RPMI8226 (cell line): Measurements from ENCODE around the gene MAP3K7.
A peak's percentile ranks its signal among the peaks of the same experiment; 100 is the strongest.

Experiments
- DNase-seq: peaks from one replicate; pipeline ENCODE4 v3.0.0-alpha.2; 2015

The MAP3K7 gene

DNA sequence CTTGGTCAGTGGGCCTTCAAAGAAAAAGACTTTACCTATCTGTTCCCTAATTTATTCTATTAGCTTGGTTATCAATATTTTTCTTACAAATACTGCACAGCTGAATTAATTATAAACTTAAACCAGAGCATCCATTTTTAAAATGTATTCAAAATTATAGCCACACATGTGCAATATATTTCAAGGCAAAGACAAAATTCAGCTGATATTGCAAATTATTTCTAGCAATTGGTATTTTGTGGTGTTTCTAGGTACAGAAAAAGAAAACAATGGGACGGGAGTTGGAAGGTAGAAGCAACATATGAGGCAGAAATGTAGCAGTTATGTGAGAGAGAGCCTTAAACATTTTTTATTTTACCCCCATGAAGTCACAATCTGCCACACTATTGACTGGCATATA is 64.9 kb downstream of the MAP3K7 start:
- no peak for DNase-seq

DNA sequence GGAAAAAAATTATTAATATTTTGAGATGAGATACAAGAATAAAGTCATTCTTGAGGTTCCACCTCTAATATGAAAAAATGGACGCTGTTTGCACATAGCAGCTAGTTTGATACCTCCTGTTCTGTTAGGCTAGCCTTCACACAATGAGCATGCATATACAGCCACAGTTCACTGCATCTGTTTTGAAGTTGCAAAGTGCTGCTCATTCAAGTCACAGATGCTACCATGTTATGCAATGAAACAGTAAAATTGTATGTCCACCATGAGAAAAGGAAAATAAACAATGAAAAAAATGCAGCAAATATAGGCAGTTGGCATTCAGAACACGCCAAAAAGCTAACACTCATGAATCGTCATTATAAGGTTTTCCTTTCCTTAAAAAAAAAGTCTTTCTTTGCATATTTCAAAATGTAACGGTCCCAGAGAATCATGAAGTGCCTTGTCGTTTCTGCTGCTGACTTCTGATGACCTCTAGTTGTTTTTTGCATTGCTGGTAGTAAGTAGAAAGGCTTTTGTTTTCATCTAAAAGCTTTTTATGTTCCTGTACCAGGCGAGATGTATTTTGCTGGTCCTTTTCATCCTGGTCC is 70.7 kb downstream of the MAP3K7 start:
- DNase-seq = no peak

DNA sequence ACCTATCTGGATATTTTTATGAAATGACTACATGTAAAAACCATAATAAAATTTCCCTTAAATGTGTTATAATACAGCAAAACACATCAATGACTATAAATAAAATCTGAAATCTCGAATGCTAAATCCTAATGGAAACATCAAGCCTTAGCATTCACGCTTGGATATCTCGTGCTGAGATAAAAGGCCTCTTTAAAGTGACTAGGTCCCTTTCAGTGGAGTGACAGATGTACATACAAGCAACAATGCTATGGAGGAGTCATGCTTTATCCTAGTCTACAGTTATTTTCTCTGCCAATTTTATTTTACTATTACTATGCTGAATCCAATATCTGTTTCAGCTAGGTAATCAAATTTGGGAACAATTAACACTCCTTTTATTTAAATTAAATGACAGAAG is 72.4 kb downstream of the MAP3K7 start:
- no peak for DNase-seq

DNA sequence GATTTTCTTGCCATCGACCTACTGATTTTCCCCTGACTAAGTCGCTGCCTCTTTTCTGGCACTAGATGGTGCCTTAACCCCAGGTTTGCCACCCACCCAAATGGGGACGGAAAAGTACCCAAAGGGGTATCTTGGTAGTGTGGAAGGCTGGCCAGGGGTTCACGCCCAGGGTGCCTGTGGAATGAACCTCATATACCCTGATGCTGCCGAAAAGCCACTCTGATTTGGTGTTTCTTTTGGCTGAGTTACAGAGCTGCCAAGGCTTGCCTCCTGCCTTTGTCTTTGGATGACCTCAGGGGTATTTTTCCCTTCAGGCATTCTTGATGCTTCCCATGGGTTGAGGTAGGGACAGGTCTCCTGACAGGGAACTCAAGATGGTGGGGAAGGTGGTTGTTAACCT is 78.1 kb downstream of the MAP3K7 start:
- no peak for DNase-seq

DNA sequence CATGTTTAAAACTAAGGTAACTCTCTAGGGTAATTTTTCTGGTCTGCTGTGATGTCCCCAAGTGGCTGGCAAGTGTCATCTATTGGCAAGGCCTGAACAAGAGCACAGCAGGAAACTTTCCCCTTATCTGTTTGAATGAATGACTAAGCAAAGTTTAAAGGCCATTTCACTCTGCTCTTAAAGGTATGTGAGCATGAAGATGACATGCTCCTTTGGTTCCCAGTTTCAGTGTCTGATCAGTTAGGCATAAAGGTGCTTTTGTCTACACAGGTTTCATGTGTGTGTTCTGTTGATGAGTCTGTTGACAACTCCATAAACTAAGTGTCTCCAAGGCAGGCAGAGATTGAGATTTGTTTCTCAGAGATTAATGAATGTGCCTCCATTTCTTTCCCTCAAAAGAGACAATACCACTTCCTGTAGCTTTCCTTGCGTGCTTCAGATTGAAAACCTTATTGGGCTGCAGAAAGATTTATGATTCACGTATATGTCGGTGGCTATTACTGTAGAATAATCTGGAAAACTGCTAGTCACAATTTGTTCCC is 83.9 kb downstream of the MAP3K7 start:
- no peak for DNase-seq

DNA sequence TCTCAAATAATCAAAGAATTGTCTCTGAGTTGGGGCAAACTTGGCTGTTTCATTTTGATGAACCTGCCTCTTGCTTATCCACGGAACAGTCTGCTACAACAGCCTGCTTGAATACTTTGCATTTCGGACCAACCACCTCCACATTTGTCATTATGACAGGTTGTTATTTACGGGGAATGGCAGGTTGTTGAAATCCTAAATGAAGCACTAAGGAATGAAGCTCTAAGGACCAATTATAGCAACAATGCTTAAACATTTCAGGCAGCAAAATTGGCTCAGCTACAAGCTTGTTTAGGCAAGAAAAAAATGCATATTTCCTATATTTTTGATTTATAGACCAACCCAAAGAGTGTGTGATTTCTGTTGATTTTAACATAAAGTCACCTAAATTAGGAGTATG is 84.5 kb downstream of the MAP3K7 start:
- DNase-seq = no peak

DNA sequence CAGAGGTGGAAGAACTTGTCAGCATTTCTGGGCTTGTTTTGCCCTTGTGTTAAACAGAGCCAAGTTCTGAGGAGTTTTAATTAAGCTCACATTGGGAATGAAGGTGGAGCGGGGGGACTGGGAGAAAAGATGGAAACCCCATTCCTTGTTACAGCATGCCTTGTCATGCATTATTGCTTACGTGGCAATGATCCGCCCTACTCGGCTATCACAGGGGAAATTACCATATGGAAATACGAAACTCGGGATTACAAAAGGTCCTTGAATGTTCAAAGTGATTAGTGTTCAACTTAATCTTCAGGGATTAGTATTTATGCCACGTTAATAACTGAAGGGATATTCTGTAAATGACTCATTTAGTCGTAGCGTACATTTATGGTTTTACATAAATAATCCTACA is 86.4 kb downstream of the MAP3K7 start:
- DNase-seq = no peak

DNA sequence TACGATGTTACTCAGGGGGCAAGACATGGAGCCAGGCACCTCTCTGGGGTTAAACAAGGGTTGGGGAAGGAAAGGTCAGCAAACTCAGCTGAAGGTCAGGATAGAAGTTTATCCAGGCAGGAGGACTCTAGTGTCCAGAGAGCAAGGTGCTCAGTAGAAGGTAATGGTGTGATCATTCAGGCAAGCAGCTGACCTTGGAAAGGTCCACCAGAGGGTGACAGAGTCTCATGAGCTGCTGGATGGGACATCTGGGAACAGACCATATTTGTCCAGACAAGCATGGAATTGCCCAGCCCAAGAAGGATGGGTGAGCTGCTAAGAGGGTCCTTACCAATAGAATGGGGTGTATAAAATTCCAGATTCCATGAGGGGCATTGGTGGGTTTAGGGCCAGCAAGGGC is 89.5 kb downstream of the MAP3K7 start:
- no peak for DNase-seq

DNA sequence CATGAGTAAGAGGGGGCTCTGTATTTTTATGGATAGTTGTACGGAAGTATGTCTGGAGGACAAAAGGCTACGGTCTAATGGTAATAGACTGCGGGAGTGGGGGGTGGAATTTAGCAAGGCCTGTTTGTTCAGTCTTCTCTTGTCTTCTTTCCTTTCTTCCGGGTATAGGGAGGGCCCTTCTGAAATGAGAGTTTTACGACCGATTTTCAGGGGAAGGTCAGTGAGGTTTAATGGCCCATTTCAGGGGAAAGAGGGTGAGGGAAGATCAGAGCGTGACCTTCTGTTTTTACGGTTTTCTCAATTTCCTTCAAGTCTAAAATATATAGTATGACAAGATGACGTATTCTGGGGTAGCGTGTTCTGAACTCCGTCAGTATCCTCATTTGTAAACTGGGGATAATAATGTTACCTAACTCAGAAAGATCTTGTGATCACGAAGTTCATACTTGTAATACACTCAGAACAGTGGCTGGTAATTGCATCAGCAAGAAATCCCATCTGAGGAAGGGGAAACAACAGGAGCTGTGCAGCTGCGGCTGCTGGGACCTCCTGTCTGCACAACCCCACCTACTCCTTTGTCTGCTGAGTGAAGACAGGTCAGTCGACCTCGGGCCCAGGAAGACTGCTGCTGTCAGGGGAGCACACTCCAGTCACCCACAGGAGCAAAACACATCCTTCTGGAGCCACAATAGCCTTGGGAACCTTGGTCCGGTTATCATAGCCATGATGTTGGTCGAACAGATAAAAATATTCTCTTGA is 90.4 kb downstream of the MAP3K7 start:
- no peak for DNase-seq

DNA sequence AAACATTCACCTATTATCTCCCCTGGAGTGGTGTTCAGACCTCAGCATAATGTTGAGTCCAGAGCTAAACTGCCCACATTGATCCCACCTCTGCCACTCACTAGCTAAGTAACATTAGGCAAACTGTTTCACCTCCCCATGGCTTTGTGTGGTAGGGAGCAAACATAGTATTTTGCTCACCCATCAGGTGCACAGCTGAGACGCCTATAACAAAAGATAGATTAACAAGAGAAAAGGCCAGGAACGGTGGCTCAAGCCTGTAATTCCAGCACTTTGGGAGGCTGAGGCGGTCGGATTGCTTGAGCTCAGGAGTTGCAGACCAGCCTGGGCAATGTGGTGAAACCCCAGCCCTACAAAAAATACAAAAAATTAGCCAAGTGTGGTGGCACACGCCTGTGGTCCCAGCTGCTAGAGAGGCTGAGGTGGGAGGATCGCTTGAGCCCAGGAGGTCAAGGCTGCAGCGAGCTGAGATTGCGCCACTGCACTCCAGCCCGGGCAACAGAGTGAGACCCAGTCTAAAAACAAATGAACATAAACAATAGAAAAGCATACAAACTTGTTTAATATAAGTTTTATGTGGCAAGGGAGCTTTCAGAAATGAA is 91.6 kb downstream of the MAP3K7 start:
- DNase-seq = no peak

DNA sequence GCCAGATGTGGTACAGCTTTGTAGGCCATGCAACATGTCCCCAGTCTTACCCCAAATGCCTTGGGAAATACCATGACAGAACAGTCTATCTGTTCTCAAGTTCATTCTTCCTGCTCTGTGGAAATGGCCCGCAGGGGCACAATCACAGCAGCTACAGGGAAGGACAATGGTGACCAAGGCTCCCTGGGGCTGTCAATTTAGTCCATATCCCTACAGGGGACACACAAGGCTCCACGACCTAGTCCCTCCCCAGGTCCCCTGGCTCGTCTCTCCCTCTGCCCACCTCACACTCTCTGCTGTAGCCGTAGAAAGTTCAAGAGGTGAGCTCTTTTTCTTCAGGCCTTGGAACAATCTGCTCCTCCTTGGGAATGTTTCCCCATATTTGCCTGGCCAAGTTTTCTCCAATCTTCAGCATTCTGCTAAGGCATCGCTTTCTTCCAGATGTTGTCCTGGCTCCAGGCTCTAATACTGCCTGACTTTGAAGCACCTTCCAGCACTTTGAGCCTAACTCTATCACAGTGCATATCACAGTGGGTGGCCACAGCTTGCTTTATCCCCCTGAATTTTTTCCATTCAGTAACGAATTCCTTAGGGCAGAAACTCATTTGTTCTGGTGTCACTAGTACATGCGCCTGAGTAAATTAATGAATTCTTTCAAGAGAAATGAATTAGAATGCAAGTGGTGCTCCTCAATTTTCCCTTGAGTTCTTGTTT is 92.6 kb downstream of the MAP3K7 start:
- no peak for DNase-seq

DNA sequence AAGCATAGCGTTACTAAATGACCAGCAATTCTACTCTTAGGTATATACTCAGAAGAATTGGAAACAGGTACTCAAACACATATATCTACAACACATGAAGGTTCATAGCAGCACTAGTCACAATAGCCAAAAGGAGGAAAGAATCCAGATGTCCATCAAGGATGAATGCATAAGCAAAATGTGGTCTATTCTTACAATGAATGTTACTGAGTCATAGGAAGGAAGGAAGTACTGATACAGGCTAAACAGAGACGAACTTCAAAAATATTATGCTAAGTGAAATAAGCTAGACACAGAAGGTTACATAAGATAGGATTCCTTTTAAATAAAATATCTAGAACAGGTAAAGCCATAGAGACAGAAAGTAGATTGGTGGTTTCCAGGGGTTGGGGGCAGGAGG is 93.5 kb downstream of the MAP3K7 start:
- no peak for DNase-seq

DNA sequence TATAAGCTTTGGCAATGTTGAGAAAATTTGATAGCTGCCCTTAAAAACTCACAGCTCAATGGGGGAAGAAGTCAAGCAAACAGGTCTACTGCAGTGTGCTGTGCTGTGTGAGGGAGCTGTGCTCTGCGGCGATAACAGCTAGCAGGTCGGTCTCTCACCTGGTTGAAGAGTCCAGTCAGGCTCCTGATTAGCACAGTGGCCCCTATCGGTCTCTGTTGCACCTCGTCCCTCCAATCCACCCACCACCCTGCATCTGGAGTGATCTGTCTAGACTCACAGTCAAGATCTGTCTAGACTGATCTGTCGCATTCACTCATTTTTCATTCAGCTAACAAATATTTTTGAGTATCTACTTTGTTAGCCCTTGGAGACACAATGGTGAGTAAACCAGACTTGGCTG is 94.1 kb downstream of the MAP3K7 start:
- no peak for DNase-seq

DNA sequence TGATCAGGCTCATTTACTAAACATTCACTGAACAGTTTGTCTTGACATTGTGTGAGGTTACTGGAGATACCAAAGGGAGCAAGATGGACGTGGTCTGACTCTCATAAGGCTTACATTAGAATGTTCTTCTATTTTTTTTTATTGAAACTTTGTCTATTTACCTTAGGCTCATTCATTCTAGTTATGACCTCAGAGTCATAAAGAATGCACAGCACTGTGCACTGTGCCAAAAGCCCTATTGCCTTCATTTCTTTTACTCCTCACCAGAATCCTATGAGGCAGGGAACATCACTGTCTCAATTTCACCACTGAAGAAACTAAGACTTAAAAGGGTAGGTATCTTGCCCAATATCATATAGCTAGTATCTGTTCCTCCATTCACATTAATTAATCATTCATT is 94.5 kb downstream of the MAP3K7 start:
- no peak for DNase-seq

DNA sequence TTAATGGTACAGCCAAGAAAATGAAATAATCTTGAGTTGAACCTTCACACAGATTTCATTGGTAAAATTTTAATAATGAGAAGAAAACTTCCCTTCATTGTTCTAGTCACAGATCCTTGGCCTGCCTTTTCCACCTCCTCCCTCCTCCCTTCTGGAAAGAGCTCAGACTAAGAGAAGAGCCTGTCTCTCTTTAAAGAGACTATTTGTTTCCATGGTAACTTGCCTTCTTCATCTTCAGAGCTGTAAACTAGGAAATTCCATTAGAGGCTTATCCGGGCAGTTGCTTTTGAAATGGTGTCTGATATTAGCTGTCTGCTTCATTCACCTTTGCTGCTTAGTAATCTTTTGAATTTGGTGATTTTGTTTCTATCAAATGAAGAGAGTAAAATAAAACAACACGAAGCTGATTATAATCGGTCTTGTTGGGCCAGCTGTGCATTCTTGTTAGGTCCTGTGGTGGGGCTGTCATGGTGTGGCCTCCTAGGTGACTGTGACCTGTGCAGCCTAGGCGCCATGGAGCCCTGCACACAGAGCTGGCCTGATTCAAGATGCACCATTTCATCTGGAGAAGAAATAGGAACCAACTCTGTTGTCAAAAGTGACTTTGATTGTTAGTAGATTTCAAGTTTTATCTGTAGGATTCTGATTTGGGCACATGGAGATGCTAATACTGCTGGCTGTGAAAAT is 96.7 kb downstream of the MAP3K7 start:
- no peak for DNase-seq

DNA sequence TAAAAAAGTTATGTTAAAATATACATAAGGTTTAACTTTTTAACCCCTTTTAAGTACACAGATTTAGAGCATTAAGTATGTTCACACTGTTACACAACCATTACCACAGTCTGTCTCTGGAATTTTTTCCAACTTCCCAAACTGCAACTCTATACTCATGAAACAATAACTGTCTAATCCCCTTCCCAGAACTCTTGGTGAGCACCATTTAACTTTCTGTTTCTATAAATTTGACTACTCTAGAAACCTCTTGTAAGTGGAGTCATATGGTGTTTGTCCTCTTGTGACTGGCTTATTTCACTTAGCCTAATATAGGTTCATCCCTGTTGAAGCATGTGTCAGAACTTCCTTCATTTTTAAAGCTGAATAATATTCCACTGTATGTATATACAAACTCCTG is 98.1 kb downstream of the MAP3K7 start:
- no peak for DNase-seq

DNA sequence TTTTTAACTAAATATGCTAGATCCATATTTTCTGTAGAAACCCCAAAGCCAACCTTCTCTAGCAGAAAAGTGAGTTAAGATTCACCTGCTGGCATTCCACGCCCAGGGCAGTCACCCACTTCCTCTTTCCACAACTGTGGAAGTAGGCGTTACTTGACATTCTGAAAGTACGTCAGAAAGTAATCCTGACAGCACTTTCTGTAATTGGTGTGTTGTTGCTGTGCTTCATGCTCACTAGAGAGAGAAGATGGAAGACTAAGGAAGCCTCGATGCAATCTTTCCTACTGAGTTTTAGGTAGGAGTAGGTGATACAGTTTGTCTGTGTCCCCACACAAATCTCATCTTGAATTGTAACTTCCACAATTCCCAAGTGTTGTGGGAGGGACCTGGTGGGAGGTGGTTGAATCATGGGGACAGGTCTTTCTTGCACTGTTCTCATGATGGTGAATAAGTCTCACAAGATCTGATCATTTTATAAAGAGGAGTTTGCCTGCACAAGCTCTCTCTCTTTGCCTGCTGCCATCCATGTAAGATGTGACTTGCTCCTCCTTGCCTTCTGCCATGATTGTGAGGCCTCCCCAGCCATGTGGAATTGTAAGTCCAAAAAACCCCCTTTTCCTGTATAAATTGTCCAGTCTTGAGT is 101.1 kb downstream of the MAP3K7 start:
- peak; percentile 75 for DNase-seq

DNA sequence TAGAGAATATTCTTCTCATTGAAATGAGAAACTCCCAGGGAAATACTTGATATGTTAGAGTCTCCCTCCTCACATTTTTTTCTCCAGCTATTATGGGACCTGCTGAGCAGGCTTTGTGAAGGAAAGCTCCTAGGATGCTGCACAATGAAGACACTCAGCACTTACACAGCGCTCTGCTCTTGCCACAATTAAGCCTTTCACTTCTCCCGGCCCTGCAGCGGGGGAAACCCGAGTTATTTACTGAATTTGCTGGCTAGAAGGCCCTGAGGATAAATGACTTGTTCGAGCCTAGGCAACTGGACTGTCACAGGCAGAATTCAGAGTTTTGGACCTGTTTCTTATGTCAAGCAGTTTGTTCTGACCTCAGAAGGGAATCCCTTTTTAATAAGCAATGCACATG is 102.0 kb downstream of the MAP3K7 start:
- no peak for DNase-seq

DNA sequence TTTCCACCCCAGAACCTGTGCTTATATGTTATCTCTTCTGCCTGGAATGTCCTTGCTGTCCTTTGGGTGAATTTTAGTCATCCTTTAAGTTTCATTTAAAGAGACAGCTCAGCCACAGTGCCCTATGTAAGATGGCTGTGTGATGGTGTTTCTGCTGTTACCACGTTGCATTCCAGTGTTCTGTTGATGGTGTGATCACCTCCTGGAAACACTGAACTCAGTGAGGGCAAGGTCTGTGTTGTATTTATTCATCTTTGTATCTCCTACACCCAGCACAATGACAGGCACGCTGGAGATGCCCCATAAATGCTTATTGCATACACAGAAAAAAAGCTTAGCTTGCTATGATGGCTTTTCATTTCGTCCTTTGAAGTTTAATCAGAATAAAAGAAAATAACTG is 102.5 kb downstream of the MAP3K7 start:
- DNase-seq = no peak

DNA sequence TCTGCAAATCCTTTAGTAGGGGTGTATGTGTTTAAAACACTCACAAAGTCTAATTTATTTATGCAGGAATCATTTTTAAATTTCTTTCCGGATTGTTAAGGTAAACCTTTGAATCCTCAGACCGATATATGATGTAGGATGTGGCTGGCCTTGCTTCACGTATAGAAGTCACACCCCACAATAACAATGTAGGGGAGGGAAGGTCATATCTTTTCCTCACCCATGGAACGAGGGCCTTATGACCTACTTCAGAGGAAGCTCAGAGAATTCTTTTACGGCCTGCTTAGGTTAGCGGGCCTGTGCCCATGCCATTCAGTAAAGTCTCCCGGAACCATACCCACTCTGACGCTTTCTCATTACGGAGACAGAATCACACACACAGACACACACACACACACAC is 102.9 kb downstream of the MAP3K7 start:
- DNase-seq = no peak

DNA sequence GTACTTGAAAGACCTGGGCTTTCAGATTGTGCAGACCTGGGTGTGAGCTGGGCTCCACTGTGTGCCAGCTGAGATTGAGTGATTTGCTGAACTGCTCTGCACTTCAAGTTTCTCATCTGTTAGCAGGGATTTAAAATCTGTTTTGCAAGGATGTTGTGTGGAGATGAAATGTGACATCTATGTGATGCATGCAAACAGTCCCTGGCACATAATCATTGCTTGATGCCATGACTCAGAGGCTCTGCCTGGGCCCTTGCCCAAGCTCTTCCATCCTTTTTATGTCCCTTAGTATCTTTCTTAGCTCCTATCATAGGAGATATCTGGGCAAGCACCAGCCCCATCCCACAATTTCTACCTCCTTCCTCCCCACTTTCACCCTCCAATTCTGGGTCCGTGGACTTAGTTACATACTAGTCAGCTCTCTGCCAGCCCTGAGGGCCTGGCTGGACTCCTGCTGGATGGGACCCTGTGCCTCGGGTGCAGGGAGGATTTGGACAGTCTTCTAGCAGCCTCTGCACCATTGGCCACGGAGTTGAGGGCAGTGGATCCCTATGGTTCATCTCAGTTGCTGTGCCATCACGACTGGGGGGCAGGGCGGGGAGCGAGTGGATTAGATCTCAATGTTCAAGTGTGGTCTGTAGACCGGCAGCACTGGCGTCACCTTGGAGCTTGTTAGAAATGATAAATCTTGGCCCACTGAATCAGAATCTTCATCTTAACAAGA is 103.6 kb downstream of the MAP3K7 start:
- no peak for DNase-seq

DNA sequence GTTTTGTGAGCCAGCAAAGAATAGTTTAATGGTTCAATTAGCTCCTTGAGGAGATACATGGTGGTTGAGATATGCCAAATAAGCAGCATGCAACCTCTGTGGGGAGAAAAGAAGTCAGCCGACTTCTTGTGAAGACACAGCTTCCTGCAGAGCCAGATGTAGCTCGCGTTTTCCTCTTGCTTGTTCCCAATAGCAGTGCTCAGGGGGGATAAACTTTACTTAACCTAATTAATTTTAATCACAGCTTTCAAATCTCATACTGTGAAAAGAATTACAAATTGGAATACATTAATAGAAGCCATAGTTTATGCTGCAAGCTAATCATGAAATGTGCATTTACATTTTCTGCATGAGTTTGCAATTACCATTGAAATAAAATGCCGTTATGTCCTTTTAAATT is 106.2 kb downstream of the MAP3K7 start:
- no peak for DNase-seq
